Transverse colon (tissue), 4 donors: ENCODE results near the gene OR4E1.

ENCODE experiments used
- POLR2AphosphoS5 ChIP-seq, 3 donors: sonication (generic); formaldehyde crosslinking; IDR thresholded peaks; one replicate each; pipeline ENCODE4 v1.6.1; 2016; ENCODE audit warnings: antibody characterized with exemption in 3 of 3
- TF ChIP-seq, protein P1 (sequence below), 5 experiments: fragments of 200-600 bp in 3 of 5; fragments of 450-650 bp in 2 of 5; sonication (generic) in 3 of 5; IDR thresholded peaks; 1 replicate in 2 of 5; 2 replicates in 3 of 5; pipeline ENCODE4 v1.5.1; 2016 to 2017; ENCODE audit warnings: antibody characterized with exemption in 5 of 5, inconsistent platforms in 3 of 5, mild to moderate bottlenecking in 2 of 5, moderate library complexity in 1 of 5

- TF ChIP-seq, protein P1, sequence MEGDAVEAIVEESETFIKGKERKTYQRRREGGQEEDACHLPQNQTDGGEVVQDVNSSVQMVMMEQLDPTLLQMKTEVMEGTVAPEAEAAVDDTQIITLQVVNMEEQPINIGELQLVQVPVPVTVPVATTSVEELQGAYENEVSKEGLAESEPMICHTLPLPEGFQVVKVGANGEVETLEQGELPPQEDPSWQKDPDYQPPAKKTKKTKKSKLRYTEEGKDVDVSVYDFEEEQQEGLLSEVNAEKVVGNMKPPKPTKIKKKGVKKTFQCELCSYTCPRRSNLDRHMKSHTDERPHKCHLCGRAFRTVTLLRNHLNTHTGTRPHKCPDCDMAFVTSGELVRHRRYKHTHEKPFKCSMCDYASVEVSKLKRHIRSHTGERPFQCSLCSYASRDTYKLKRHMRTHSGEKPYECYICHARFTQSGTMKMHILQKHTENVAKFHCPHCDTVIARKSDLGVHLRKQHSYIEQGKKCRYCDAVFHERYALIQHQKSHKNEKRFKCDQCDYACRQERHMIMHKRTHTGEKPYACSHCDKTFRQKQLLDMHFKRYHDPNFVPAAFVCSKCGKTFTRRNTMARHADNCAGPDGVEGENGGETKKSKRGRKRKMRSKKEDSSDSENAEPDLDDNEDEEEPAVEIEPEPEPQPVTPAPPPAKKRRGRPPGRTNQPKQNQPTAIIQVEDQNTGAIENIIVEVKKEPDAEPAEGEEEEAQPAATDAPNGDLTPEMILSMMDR (IDR thresholded peaks at IDR 0.05), result no peak
- no peak for TF ChIP-seq POLR2AphosphoS5 (IDR thresholded peaks at IDR 0.05)
These were observed 21.3 kb downstream of the OR4E1 start for GRCh38 chr14:21652209-21652808.
